K562 (cell line): ENCODE data around the gene HOXB5. TPM values are rescaled to one million over a fixed set of nuclear protein-coding genes. Genes with fewer than 3 reads are reported as not detected.

Source experiments
- ATAC-seq: fragments of 200-7000 bp; cut with Tn5 transposase; 3 replicates; pipeline ENCODE4 v1.9.1; 2020; ENCODE audit warnings: moderate library complexity
- BruUV-seq: library from RNA; stranded (reverse); fragments of 400-500 nt; replicated peaks from 2 replicates; lab custom pipeline; 2021; lab: Mats Ljungman, UMichigan
- CTCF ChIA-PET: fragments of 300-600 bp; formaldehyde crosslinking; extraction: SDS; loops from one replicate; lab custom pipeline; 2021; ENCODE audit warnings: low intra/inter-chr PET ratio; lab: Yijun Ruan, JAX
- POLR2A ChIA-PET: fragments of 300-600, 350-650 bp; sonication (Branson Sonifier 250); formaldehyde crosslinking; extraction: SDS; loops from one replicate; lab custom pipeline; 2021; ENCODE audit warnings: antibody characterized with exemption, inconsistent platforms; lab: Yijun Ruan, JAX
- DNase-seq, 4 experiments: peaks; one replicate each; pipeline versions ENCODE4 v3.0.0 to v3.0.0-alpha.2; 2011 to 2018; ENCODE audit warnings: low spot score in 3 of 4, mixed read lengths in 3 of 4; ENCODE audit errors: extremely low read depth in 1 of 4
- FAIRE-seq: peaks from 2 replicates; lab custom pipeline; 2011; peaks lifted over from hg19 to GRCh38; lab: Jason Lieb, UNC
- H2AFZ ChIP-seq: 2 replicates; pipeline ENCODE4 v1.6.0; 2011; ENCODE audit warnings: low read depth, low read length, control low read depth, inconsistent platforms
- H3K27ac ChIP-seq: fragments of 200-600 bp; 3 replicates; pipeline ENCODE4 v1.8.0; 2011; ENCODE audit warnings: low read depth, mild to moderate bottlenecking, control low read depth, inconsistent platforms, low read length, moderate library complexity, mixed read lengths; ENCODE audit errors: extremely low read depth
- H3K27me3 ChIP-seq, 2 experiments: fragments of 300-600 bp in 1 of 2; 2 replicates in 1 of 2; 3 replicates in 1 of 2; pipeline versions ENCODE4 v1.6.0 to v1.8.0; 2011; ENCODE audit warnings: inconsistent platforms in 2 of 2, low read length in 2 of 2, mild to moderate bottlenecking in 1 of 2, mixed read lengths in 1 of 2, moderate library complexity in 1 of 2; ENCODE audit not compliant: control insufficient read depth in 2 of 2, insufficient read depth in 2 of 2
- H3K36me3 ChIP-seq: fragments of 300-600 bp; 3 replicates; pipeline ENCODE4 v1.8.0; 2011; ENCODE audit warnings: mild to moderate bottlenecking, low read length, inconsistent platforms; ENCODE audit not compliant: control insufficient read depth, insufficient read depth
- H3K4me1 ChIP-seq, 2 experiments: fragments of 200-600 bp in 1 of 2; replicated peaks in 1 of 2; 2 replicates in 1 of 2; 3 replicates in 1 of 2; pipeline versions ENCODE4 v1.5.1 to v1.8.0; 2011; ENCODE audit warnings: inconsistent platforms in 2 of 2, low read length in 2 of 2, mild to moderate bottlenecking in 1 of 2, mixed read lengths in 1 of 2, moderate library complexity in 1 of 2; ENCODE audit not compliant: control insufficient read depth in 2 of 2, insufficient read depth in 2 of 2
- H3K4me2 ChIP-seq: 2 replicates; pipeline ENCODE4 v1.6.1; 2011; ENCODE audit warnings: low read length, control low read depth, inconsistent platforms, mixed read lengths; ENCODE audit not compliant: insufficient read depth
- H3K4me3 ChIP-seq: fragments of 200-600 bp; sonication (generic), shearing (Covaris generic); 2 replicates; pipeline ENCODE4 v1.5.1; 2016; ENCODE audit warnings: control low read depth, inconsistent platforms
- H3K79me2 ChIP-seq: fragments of 200-600 bp; 3 replicates; pipeline ENCODE4 v1.8.0; 2011; ENCODE audit warnings: low read length, inconsistent platforms; ENCODE audit not compliant: control insufficient read depth, insufficient read depth
- H3K9ac ChIP-seq, 2 experiments: 2 replicates each; pipeline versions ENCODE4 v1.6.0 to v1.6.1; 2011; ENCODE audit warnings: low read depth in 2 of 2, low read length in 2 of 2, control low read depth in 1 of 2, inconsistent platforms in 1 of 2, mild to moderate bottlenecking in 1 of 2, mixed read lengths in 1 of 2; ENCODE audit not compliant: insufficient read depth in 1 of 2
- H3K9me1 ChIP-seq: one replicate; pipeline ENCODE4 v1.6.0; 2011; ENCODE audit warnings: inconsistent platforms, mild to moderate bottlenecking, low read length, moderate library complexity; ENCODE audit not compliant: control insufficient read depth, insufficient read depth
- H3K9me3 ChIP-seq: replicated peaks from 2 replicates; pipeline ENCODE4 v1.5.1; 2011; ENCODE audit warnings: low read depth, low read length, inconsistent platforms; ENCODE audit not compliant: control insufficient read depth, insufficient read depth
- H4K20me1 ChIP-seq: replicated peaks from 2 replicates; pipeline ENCODE4 v1.6.1; 2011; ENCODE audit warnings: low read length, inconsistent platforms, mixed read lengths; ENCODE audit not compliant: control insufficient read depth, insufficient read depth
- E2F3 ChIP-seq: fragments of 250-450 bp; sonication (Bioruptor Pico); IDR thresholded peaks from 2 replicates; pipeline ENCODE4 v1.4.0; 2020; ENCODE audit warnings: mild to moderate bottlenecking
- NEUROD1 ChIP-seq: fragments of 150-350 bp; IDR thresholded peaks from 2 replicates; pipeline ENCODE4 v1.6.1; 2014; ENCODE audit warnings: borderline replicate concordance, low read length, low read depth; ENCODE audit not compliant: partially characterized antibody
- TSC22D4 ChIP-seq: fragments of 450-650 bp; IDR thresholded peaks from 2 replicates; pipeline ENCODE4 v1.6.1; 2016; ENCODE audit warnings: missing genetic modification characterization, missing biosample characterization, control low read depth
- ZFX ChIP-seq: sonication (generic); formaldehyde crosslinking; IDR thresholded peaks from 2 replicates; pipeline ENCODE4 v1.8.0; 2022; ENCODE audit warnings: mild to moderate bottlenecking, missing genetic modification reagents, moderate library complexity
- ZNF584 ChIP-seq: fragments of 200-800 bp; sonication (Bioruptor generic); IDR thresholded peaks from 2 replicates; pipeline ENCODE4 v1.6.1; 2016; ENCODE audit warnings: low read depth, mild to moderate bottlenecking, missing genetic modification characterization, missing compliant biosample characterization
- WGBS: fragments of 100-300 bp; shearing (Covaris generic); methylation state at CpG from one replicate; pipeline ENCODE4 v1.1.6; 2016; ENCODE audit warnings: low coverage, mixed read lengths; ENCODE audit not compliant: insufficient coverage; ENCODE audit errors: missing lambda C conversion rate; 5-methylcytosine and 5-hydroxymethylcytosine counted together
- in situ Hi-C: fragments of 300-500 bp; cut with MboI; formaldehyde crosslinking; loops from 4 replicates; pipeline ENCODE4 v1.15.0; 2018; ENCODE audit warnings: inconsistent platforms, mixed read lengths
- intact Hi-C: fragments of 100-400 bp; cut with micrococcal nuclease; formaldehyde crosslinking; loops from 2 replicates; pipeline ENCODE4 v1.14.2; 2022
- polyA plus RNA-seq, 8 experiments: library from polyadenylated mRNA; depleted of rRNA in 4 of 8; stranded (reverse) in 5 of 8; unstranded in 3 of 8; fragments of >200 nt; fragmentation: Nextera tagmentation in 2 of 8; fragmentation: Illumina TruSeq in 1 of 8; extraction: Ambion mirVana in 2 of 8; extraction: Trizol in 1 of 8; gene quantifications; 2 replicates each; pipeline versions ENCODE4 v1.2.1 to v1.2.3, GENCODE V29; 2011 to 2014; ENCODE audit warnings: inconsistent platforms in 1 of 8, missing spikeins in 1 of 8
- total RNA-seq, 7 experiments: library from RNA; depleted of rRNA in 6 of 7; stranded (reverse); fragments of >200 nt in 6 of 7; fragmentation: Illumina TruSeq in 2 of 7; extraction: Trizol in 2 of 7; gene quantifications; 2 replicates each; pipeline versions ENCODE4 v1.2.1 to v1.2.3, GENCODE V29; 2011 to 2021; ENCODE audit warnings: low replicate concordance in 1 of 7
- TF ChIP-seq, protein P1 (sequence below): fragments of 450-650 bp; conservative IDR thresholded peaks from 2 replicates; pipeline ENCODE4 v1.6.1; 2016; ENCODE audit warnings: missing genetic modification characterization, low read depth, mild to moderate bottlenecking, missing compliant biosample characterization, moderate library complexity
- TF ChIP-seq, protein P2 (sequence below): fragments of 450-650 bp; formaldehyde crosslinking; IDR thresholded peaks from 2 replicates; pipeline ENCODE4 v1.4.0; 2022; ENCODE audit warnings: mild to moderate bottlenecking, moderate library complexity
- TF ChIP-seq, protein P3 (sequence below), 2 experiments: IDR thresholded peaks; 2 replicates each; pipeline ENCODE4 v1.6.1; 2012; ENCODE audit warnings: improper control_type of control experiment in 2 of 2, low read depth in 2 of 2, low read length in 2 of 2, borderline replicate concordance in 1 of 2
- TF ChIP-seq, protein P4 (sequence below): fragments of 450-650 bp; IDR thresholded peaks from 2 replicates; pipeline ENCODE4 v1.6.1; 2017; ENCODE audit warnings: antibody characterized with exemption, mild to moderate bottlenecking

HOXB5 gene
- total and polyA plus RNA-seq, 9 of the 15 experiments (the other 6 are each of a cell fraction or from before 2014, with no cell fraction given) = 0.24 to 2.7 (median 0.65) TPM

DNA sequence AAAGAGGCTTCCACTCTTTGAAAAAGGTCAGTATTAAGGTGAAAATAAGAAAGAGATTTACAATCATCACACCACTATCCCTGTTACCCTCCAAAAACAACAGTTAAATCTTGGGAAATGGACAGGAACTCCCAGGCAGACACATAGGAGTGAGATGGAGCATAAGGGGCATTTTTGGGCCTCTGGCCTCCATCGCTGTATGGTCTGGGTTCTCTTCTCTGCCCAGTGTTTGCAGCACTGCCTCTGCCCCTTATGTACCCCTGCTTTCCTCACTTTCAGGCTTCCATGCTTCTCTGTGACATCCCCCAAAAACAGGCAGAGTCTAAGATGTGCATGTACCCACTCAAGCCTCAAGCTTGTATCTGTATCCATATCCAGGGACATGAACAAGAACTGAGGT lies 48.0 kb downstream of the HOXB5 start:
- 60% methylated on average over 1 of the region's 1 CpG for WGBS
- no peaks in the 10 kb centered on the region for H4K20me1 ChIP-seq
- no peak for ATAC-seq
- no TSS peak for BruUV-seq
- peak overlapping the region; percentile 30; the same call in 1 of the 2 replicates for H2AFZ ChIP-seq
- peak overlapping the region; percentile 90 for H3K4me3 ChIP-seq
- peaks cover 40% of the 10 kb centered on the region; the same call in 2 of the 3 replicates for H3K36me3 ChIP-seq
- in situ Hi-C loops = no loop called here
- peak overlapping the region; percentile 81 for H3K4me2 ChIP-seq
- no peaks in the 10 kb centered on the region for H3K27me3 ChIP-seq
- H3K9me3 ChIP-seq = no peaks in the 10 kb centered on the region
- H3K4me1 ChIP-seq = peaks cover 30 to 42% of the 10 kb centered on the region in 2 experiments
- peak in 1 of 4 experiments; percentile 45 for DNase-seq
- peak overlapping the region; percentile 95 for H3K27ac ChIP-seq
- peak; percentile 48 for FAIRE-seq
- no peaks in the 10 kb centered on the region for H3K9me1 ChIP-seq
- POLR2A ChIA-PET = interaction anchor here (0.6 to 1.7 kb wide), 5 partner anchors 10 to 93 kb away, joined by 3 to 11 read pairs (median 3); no protein-coding TSS in a partner anchor
- H3K79me2 ChIP-seq = peaks cover 92% of the 10 kb centered on the region
- CTCF ChIA-PET = no interaction called here
- intact Hi-C loops = no loop called here
- peak overlapping the region; percentile 93 to 99; a peak in 3 of 4 replicates for H3K9ac ChIP-seq
- peak; percentile 57; the same call in 1 of the 2 replicates for TF ChIP-seq ZFX
- 0 out of 2 replicates have a peak, but pooled peaks have one; percentile 16 for TF ChIP-seq TSC22D4 (tag)
- no peak for TF ChIP-seq NEUROD1
- 0 out of 2 replicates have a peak, but pooled peaks have one; percentile 2 for TF ChIP-seq E2F3 (CRISPR knock-in tag)
- TF ChIP-seq, protein P1, sequence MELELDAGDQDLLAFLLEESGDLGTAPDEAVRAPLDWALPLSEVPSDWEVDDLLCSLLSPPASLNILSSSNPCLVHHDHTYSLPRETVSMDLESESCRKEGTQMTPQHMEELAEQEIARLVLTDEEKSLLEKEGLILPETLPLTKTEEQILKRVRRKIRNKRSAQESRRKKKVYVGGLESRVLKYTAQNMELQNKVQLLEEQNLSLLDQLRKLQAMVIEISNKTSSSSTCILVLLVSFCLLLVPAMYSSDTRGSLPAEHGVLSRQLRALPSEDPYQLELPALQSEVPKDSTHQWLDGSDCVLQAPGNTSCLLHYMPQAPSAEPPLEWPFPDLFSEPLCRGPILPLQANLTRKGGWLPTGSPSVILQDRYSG (tag) = 0 out of 2 replicates have a peak, but pooled peaks have one; percentile 52
- 0 out of 2 replicates have a peak, but pooled peaks have one; percentile 0 for TF ChIP-seq ZNF584 (CRISPR knock-in tag)
- TF ChIP-seq, protein P2, sequence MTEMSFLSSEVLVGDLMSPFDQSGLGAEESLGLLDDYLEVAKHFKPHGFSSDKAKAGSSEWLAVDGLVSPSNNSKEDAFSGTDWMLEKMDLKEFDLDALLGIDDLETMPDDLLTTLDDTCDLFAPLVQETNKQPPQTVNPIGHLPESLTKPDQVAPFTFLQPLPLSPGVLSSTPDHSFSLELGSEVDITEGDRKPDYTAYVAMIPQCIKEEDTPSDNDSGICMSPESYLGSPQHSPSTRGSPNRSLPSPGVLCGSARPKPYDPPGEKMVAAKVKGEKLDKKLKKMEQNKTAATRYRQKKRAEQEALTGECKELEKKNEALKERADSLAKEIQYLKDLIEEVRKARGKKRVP = 0 out of 2 replicates have a peak, but pooled peaks have one; percentile 40
- TF ChIP-seq, protein P3, sequence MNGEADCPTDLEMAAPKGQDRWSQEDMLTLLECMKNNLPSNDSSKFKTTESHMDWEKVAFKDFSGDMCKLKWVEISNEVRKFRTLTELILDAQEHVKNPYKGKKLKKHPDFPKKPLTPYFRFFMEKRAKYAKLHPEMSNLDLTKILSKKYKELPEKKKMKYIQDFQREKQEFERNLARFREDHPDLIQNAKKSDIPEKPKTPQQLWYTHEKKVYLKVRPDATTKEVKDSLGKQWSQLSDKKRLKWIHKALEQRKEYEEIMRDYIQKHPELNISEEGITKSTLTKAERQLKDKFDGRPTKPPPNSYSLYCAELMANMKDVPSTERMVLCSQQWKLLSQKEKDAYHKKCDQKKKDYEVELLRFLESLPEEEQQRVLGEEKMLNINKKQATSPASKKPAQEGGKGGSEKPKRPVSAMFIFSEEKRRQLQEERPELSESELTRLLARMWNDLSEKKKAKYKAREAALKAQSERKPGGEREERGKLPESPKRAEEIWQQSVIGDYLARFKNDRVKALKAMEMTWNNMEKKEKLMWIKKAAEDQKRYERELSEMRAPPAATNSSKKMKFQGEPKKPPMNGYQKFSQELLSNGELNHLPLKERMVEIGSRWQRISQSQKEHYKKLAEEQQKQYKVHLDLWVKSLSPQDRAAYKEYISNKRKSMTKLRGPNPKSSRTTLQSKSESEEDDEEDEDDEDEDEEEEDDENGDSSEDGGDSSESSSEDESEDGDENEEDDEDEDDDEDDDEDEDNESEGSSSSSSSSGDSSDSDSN (IDR thresholded peaks at IDR 0.05; ENCODE audit: borderline replicate concordance in 1 of 2, low read depth in 2 of 2, low read length in 2 of 2) = peak in 1 of 2 experiments; percentile 62; a peak in 1 of 4 replicates
- TF ChIP-seq, protein P4, sequence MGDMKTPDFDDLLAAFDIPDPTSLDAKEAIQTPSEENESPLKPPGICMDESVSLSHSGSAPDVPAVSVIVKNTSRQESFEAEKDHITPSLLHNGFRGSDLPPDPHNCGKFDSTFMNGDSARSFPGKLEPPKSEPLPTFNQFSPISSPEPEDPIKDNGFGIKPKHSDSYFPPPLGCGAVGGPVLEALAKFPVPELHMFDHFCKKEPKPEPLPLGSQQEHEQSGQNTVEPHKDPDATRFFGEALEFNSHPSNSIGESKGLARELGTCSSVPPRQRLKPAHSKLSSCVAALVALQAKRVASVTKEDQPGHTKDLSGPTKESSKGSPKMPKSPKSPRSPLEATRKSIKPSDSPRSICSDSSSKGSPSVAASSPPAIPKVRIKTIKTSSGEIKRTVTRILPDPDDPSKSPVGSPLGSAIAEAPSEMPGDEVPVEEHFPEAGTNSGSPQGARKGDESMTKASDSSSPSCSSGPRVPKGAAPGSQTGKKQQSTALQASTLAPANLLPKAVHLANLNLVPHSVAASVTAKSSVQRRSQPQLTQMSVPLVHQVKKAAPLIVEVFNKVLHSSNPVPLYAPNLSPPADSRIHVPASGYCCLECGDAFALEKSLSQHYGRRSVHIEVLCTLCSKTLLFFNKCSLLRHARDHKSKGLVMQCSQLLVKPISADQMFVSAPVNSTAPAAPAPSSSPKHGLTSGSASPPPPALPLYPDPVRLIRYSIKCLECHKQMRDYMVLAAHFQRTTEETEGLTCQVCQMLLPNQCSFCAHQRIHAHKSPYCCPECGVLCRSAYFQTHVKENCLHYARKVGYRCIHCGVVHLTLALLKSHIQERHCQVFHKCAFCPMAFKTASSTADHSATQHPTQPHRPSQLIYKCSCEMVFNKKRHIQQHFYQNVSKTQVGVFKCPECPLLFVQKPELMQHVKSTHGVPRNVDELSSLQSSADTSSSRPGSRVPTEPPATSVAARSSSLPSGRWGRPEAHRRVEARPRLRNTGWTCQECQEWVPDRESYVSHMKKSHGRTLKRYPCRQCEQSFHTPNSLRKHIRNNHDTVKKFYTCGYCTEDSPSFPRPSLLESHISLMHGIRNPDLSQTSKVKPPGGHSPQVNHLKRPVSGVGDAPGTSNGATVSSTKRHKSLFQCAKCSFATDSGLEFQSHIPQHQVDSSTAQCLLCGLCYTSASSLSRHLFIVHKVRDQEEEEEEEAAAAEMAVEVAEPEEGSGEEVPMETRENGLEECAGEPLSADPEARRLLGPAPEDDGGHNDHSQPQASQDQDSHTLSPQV = peak; percentile 21; the same call in 1 of the 2 replicates
